8988T (cell line): ENCODE data around the gene PDLIM4.

Source experiments
- DNase-seq: peaks from one replicate; pipeline ENCODE4 v3.0.0; 2011

Gene PDLIM4

DNA sequence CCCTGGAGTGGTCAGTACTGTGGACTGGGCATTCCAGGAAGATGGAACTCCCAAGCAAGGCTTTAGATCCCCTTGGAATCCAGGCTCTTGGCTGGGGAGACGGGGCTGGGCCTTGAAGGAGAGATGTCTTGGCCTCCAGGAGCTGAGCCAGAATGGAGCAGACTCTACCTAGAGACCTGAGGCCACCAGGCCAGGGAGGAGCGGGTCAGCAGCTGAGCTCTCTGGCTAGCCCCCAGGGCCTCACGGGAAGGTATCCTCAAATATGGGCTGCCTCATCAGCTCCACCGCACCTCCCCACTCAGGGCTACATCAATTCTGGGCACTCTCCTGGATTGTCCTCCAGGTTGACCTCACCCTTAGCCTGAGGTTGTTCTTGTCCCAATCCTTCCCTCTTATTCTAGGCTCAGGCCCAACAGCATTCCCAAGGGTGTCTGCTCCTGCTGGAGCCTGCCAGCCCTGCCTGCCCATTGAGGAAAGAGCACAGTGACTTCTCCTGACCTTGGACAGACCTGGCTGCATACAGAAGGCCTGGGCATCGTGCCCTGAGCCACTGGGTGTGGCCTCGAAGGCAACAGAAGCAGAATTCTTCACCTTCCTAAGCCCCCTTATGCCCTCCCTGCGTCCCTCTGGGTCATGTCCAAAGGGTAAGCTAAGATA lies 3.0 kb upstream of the PDLIM4 start:
- DNase-seq, result no peak

DNA sequence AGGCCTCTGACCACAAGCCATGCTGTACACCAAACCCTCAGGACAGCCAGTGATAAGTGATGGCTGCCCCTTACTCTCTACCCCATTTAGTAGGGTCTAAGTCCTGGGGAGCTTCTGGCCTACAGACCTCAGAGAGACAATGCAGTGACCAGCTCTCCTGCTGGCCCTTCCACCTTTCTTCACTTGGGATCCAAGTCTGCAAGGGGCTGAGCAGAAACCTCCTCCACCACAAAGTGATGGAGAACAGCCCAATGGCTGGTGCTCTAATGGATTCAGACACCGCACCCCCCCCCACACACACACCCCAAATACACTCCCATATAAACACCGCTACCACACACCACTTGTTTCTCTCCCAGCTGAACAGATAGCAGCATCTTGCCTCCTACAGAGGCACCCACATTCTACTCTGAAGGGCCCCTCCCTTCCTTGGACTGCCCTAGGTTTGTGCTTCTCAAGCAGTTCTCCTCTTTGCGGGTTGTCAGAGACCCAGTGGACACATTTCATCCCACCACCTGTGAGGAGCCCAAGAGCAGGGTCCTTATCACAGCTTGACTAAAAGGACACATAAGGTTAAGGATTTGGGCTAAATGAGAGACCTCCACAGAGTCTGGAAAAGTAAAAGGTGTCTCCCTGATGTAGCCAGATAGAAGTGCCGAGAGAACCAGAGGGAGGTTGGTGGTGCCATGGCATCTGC lies 1.3 kb upstream of the PDLIM4 start:
- no peak for DNase-seq

GRCh38 chr5:132256783-132257130 lies 739 bp upstream of the PDLIM4 start:
- DNase-seq, result no peak

DNA sequence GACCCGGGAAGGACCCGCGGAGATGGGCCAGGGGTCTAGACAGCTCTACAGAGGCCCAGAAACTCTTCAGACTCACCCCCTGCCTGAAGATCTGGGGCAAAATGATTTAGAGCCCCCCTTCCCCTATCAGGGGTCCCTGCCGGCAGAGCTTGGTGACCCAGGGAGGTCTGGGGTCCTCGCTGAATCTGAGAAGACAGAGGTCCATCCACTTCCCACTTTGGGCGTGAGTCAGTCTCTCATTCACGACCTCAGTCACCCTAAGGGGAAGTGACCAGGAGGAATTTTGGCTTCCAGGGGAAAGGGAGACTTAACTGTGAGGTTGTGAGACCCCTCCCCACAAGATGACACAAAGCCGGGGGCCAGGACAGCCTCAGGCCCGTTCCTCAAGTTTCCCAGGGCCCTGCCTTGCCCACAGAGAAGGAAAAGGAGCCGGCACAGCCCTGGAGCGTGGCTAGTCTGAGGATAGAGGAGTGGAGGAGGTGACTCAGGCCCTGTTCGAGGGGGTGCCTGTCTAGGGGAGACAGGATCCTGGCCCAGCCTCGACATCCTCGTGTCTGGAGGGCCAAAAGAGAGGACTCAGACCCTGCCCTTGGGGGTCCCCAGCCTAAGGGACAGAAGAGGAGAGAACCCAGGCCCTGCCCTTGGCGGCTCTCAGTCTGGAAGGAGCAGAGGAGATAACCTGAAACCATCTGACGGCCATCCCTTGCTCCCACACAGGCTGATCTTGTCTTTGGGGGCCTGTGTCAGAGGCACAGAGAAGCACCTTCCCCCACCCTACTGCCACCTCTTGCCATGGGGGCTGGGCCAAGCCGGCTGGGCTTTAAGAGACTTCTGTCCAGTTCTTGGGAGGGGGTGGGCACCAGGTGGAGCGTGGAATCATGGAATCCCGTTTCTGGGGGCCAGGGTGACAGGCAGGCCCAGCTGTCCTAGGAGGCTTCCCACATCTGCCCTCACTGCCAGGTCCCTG lies 889 bp downstream of the PDLIM4 start:
- DNase-seq, result no peak

GRCh38 chr5:132259069-132259851 lies 1.8 kb downstream of the PDLIM4 start:
- no peak for DNase-seq

GRCh38 chr5:132260051-132260450 lies 2.6 kb downstream of the PDLIM4 start:
- DNase-seq, result no peak

- DNase-seq, result no peak
Observed at GRCh38 chr5:132260714-132261551, 3.4 kb downstream of the PDLIM4 start.

DNA sequence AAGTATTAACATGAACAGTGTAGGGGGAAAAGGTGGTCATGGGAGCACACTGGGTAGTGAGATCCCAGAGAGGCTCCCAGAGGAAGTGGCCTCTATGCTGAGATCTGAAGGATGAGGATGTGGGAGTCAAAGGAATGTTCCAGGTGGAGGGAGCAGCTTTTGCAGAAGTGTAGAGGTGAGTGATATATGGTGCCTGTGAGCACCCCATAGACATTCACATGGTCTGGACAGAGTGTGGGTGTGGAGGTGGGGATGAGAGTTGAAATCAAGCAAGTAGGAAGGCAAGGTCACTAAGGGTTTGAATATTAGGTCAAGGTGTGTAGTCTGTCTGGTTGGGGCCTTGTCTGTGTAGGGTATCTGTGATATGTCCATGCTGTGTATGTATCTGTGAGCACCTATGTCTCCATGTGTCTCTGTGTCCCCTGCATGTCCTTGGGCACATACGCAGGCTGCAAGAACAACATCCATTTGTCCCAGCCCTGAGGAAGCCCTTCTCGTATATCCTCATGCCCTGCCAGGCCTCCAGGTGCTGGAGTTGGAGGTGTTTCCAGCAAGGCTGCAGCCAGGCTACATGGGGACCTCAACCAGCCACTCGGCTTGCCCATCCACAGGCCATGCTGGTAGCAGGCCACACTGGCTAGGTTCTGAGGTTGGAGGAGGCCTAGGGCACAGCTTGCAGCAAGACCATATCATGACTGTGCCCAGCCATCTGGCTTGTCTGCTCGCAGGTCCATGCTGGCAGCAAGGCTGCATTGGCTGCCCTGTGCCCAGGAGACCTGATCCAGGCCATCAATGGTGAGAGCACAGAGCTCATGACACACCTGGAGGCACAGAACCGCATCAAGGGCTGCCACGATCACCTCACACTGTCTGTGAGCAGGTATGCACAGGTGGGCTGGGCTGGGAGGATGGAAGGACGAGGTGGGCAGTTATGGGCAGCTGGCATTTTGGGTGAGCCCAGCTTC lies 4.7 kb downstream of the PDLIM4 start:
- DNase-seq, result no peak

- DNase-seq, result no peak
Observed at GRCh38 chr5:132262882-132263547, 5.5 kb downstream of the PDLIM4 start.

DNA sequence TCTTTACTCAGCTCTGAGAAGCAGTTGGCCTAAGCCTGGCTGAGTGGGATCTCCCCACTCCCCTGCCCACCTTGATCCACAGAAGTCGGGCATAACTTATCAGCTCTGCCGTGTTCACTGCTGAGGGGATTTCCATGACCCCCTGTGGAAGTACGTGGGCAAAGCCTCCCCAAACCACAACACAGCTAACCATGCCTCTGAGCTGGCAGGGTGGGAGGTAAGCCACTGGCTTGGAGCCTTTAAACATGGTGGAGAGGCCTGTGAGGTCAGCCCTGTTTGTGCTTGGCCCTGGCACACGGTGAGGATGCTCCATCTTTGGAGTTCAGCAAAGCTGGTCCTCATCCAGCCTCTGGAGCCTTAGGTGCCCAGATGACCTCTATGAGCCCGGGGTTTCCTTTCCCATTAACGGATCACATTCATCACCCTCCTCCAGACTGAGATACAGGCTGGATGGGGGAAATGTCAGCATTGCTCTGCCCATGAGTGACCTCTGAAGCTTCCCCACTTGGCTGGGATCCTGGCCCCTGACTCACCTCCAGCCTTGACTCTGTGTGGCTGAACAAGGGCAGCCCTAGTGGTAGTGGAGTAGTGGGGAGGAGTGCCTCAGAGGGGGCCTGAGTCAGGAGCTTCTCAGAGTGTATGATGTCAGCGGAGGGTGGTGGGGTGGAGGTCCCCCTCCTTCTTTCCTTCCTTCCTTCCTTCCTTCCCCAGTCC lies 6.2 kb downstream of the PDLIM4 start:
- no peak for DNase-seq

DNA sequence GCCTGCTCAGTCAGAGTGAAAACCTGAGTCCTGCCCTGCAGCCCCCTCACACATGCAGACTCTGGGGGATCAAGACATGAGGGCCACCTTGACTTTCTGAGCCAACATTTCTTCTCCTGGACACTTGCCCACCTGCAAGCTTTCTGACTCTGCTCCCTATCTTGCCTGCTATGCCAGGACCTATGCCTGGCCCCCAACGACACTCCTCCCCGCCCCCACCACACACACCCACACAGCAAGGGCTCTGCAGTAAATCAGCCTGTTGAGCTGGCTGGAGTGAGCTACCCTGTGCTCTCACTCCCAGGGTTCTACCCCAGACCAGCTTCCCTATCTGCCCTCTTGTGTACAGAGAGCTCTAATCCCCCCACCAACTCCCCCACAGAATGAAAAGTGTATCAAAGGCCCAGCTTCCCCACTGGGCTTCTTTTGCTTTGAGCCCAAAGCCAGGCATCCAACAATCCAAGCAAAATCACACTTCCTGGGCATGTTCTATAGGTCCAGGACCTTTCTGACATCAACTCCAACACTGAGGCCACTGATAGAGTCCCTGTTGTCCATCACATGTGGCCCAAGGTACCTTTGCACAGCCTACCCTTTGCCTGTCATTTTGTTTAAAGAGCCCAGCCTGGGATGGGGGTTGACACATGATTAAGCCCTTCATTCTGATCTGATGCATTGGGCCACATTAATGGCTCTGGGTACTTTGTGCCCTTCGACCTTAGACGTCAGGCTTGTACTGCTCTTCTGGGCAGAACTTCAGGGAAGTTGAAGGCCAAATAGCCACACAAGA lies 7.2 kb downstream of the PDLIM4 start:
- no peak for DNase-seq

DNA sequence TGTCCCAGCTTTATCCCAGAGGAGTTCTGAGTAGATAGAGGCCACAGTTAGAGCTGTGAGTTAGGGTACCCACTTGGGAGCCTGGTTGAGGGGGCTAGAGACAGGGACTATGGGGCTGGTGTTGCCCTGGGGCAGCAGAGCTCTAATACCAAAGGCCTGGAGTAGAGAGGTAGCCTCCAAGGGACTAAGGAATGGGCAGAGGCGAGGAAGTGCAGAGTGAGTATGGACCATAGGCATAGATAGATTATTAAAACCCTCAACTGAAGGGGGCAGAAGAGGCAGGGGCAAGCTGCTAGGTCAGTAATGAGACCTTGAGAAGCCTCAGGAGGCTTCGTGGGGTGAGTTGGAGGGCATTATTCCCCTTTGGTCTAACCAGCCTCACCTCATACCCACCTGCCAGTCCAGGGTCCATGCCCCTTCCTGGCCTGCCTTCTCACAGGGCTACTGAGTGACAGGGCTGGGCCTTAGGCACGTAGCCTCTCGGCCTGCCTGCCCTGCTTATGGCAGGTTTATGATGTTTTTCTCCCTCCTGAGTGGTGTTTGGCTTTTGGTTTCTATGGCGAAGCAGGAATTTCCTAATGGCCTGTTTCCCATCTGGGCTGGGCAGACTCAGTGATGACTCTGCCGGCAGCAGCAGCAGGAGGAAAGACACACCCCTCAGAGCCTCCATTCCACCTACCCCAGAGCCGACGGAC lies 8.0 kb downstream of the PDLIM4 start:
- DNase-seq, result no peak

- no peak for DNase-seq
Observed at GRCh38 chr5:132266031-132266835, 8.7 kb downstream of the PDLIM4 start.

GRCh38 chr5:132266836-132267160 lies 9.3 kb downstream of the PDLIM4 start:
- DNase-seq, result no peak

- no peak for DNase-seq
Observed at GRCh38 chr5:132267166-132267739, 9.8 kb downstream of the PDLIM4 start.

GRCh38 chr5:132267931-132268768 lies 10.7 kb downstream of the PDLIM4 start:
- no peak for DNase-seq
